K562 (cell line): Measurements from ENCODE around the gene SEMA3G. TPM values are rescaled to one million over a fixed set of nuclear protein-coding genes. Genes with fewer than 3 reads are reported as not detected.

Experiments
- ATAC-seq: fragments of 200-7000 bp; cut with Tn5 transposase; 3 replicates; pipeline ENCODE4 v1.9.1; 2020; ENCODE audit warnings: moderate library complexity
- BruUV-seq: library from RNA; stranded (reverse); fragments of 400-500 nt; replicated peaks from 2 replicates; lab custom pipeline; 2021; lab: Mats Ljungman, UMichigan
- CTCF ChIA-PET: fragments of 300-600 bp; formaldehyde crosslinking; extraction: SDS; loops from one replicate; lab custom pipeline; 2021; ENCODE audit warnings: low intra/inter-chr PET ratio; lab: Yijun Ruan, JAX
- POLR2A ChIA-PET: fragments of 300-600, 350-650 bp; sonication (Branson Sonifier 250); formaldehyde crosslinking; extraction: SDS; loops from one replicate; lab custom pipeline; 2021; ENCODE audit warnings: antibody characterized with exemption, inconsistent platforms; lab: Yijun Ruan, JAX
- DNase-seq, 4 experiments: peaks; one replicate each; pipeline versions ENCODE4 v3.0.0 to v3.0.0-alpha.2; 2011 to 2018; ENCODE audit warnings: low spot score in 3 of 4, mixed read lengths in 3 of 4; ENCODE audit errors: extremely low read depth in 1 of 4
- FAIRE-seq: peaks from 2 replicates; lab custom pipeline; 2011; peaks lifted over from hg19 to GRCh38; lab: Jason Lieb, UNC
- H2AFZ ChIP-seq: 2 replicates; pipeline ENCODE4 v1.6.0; 2011; ENCODE audit warnings: low read depth, low read length, control low read depth, inconsistent platforms
- H3K27ac ChIP-seq: fragments of 200-600 bp; 3 replicates; pipeline ENCODE4 v1.8.0; 2011; ENCODE audit warnings: low read depth, mild to moderate bottlenecking, control low read depth, inconsistent platforms, low read length, moderate library complexity, mixed read lengths; ENCODE audit errors: extremely low read depth
- H3K27me3 ChIP-seq, 2 experiments: fragments of 300-600 bp in 1 of 2; 2 replicates in 1 of 2; 3 replicates in 1 of 2; pipeline versions ENCODE4 v1.6.0 to v1.8.0; 2011; ENCODE audit warnings: inconsistent platforms in 2 of 2, low read length in 2 of 2, mild to moderate bottlenecking in 1 of 2, mixed read lengths in 1 of 2, moderate library complexity in 1 of 2; ENCODE audit not compliant: control insufficient read depth in 2 of 2, insufficient read depth in 2 of 2
- H3K36me3 ChIP-seq: fragments of 300-600 bp; 3 replicates; pipeline ENCODE4 v1.8.0; 2011; ENCODE audit warnings: mild to moderate bottlenecking, low read length, inconsistent platforms; ENCODE audit not compliant: control insufficient read depth, insufficient read depth
- H3K4me1 ChIP-seq, 2 experiments: fragments of 200-600 bp in 1 of 2; replicated peaks in 1 of 2; 2 replicates in 1 of 2; 3 replicates in 1 of 2; pipeline versions ENCODE4 v1.5.1 to v1.8.0; 2011; ENCODE audit warnings: inconsistent platforms in 2 of 2, low read length in 2 of 2, mild to moderate bottlenecking in 1 of 2, mixed read lengths in 1 of 2, moderate library complexity in 1 of 2; ENCODE audit not compliant: control insufficient read depth in 2 of 2, insufficient read depth in 2 of 2
- H3K4me2 ChIP-seq: 2 replicates; pipeline ENCODE4 v1.6.1; 2011; ENCODE audit warnings: low read length, control low read depth, inconsistent platforms, mixed read lengths; ENCODE audit not compliant: insufficient read depth
- H3K4me3 ChIP-seq: fragments of 200-600 bp; sonication (generic), shearing (Covaris generic); 2 replicates; pipeline ENCODE4 v1.5.1; 2016; ENCODE audit warnings: control low read depth, inconsistent platforms
- H3K79me2 ChIP-seq: fragments of 200-600 bp; 3 replicates; pipeline ENCODE4 v1.8.0; 2011; ENCODE audit warnings: low read length, inconsistent platforms; ENCODE audit not compliant: control insufficient read depth, insufficient read depth
- H3K9ac ChIP-seq, 2 experiments: 2 replicates each; pipeline versions ENCODE4 v1.6.0 to v1.6.1; 2011; ENCODE audit warnings: low read depth in 2 of 2, low read length in 2 of 2, control low read depth in 1 of 2, inconsistent platforms in 1 of 2, mild to moderate bottlenecking in 1 of 2, mixed read lengths in 1 of 2; ENCODE audit not compliant: insufficient read depth in 1 of 2
- H3K9me1 ChIP-seq: one replicate; pipeline ENCODE4 v1.6.0; 2011; ENCODE audit warnings: inconsistent platforms, mild to moderate bottlenecking, low read length, moderate library complexity; ENCODE audit not compliant: control insufficient read depth, insufficient read depth
- H3K9me3 ChIP-seq: replicated peaks from 2 replicates; pipeline ENCODE4 v1.5.1; 2011; ENCODE audit warnings: low read depth, low read length, inconsistent platforms; ENCODE audit not compliant: control insufficient read depth, insufficient read depth
- H4K20me1 ChIP-seq: replicated peaks from 2 replicates; pipeline ENCODE4 v1.6.1; 2011; ENCODE audit warnings: low read length, inconsistent platforms, mixed read lengths; ENCODE audit not compliant: control insufficient read depth, insufficient read depth
- ATF1 ChIP-seq, 2 experiments: fragments of 450-650 bp in 1 of 2; IDR thresholded peaks; 2 replicates each; pipeline ENCODE4 v1.6.1; 2016; ENCODE audit warnings: missing compliant biosample characterization in 1 of 2, missing genetic modification characterization in 1 of 2
- BRCA1 ChIP-seq, 2 experiments: fragments of 450-650 bp in 1 of 2; sonication (generic) in 1 of 2; formaldehyde crosslinking in 1 of 2; IDR thresholded peaks; 2 replicates each; pipeline versions ENCODE4 v1.5.0 to v1.6.1; 2017 to 2020; ENCODE audit warnings: mild to moderate bottlenecking in 1 of 2, missing genetic modification reagents in 1 of 2
- MIER1 ChIP-seq: fragments of 450-650 bp; IDR thresholded peaks from 2 replicates; pipeline ENCODE4 v1.6.1; 2016; ENCODE audit warnings: antibody characterized with exemption, mild to moderate bottlenecking, low read depth
- NFIX ChIP-seq: fragments of 250-450 bp; sonication (Bioruptor Pico); IDR thresholded peaks from 2 replicates; pipeline ENCODE4 v1.4.0; 2020; ENCODE audit warnings: low read depth, mild to moderate bottlenecking, moderate library complexity
- RBFOX2 ChIP-seq: fragments of 200-400 bp; formaldehyde crosslinking; IDR thresholded peaks from 2 replicates; pipeline ENCODE4 v1.6.1; 2017; ENCODE audit warnings: low read depth, mild to moderate bottlenecking, low read length, moderate library complexity
- RHOXF2B ChIP-seq: fragments of 250-450 bp; sonication (Bioruptor Pico); conservative IDR thresholded peaks from 2 replicates; pipeline ENCODE4 v1.5.1; 2021
- ZKSCAN3 ChIP-seq: fragments of 250-450 bp; sonication (Bioruptor Pico); IDR thresholded peaks from 2 replicates; pipeline ENCODE4 v1.4.0; 2020
- ZNF143 ChIP-seq: sonication (generic); formaldehyde crosslinking; IDR thresholded peaks from 2 replicates; pipeline ENCODE4 v1.9.0; 2022; ENCODE audit warnings: mild to moderate bottlenecking, missing genetic modification reagents
- ZNF316 ChIP-seq: fragments of 450-650 bp; IDR thresholded peaks from 2 replicates; pipeline ENCODE4 v1.6.1; 2016
- WGBS: fragments of 100-300 bp; shearing (Covaris generic); methylation state at CpG from one replicate; pipeline ENCODE4 v1.1.6; 2016; ENCODE audit warnings: low coverage, mixed read lengths; ENCODE audit not compliant: insufficient coverage; ENCODE audit errors: missing lambda C conversion rate; 5-methylcytosine and 5-hydroxymethylcytosine counted together
- in situ Hi-C: fragments of 300-500 bp; cut with MboI; formaldehyde crosslinking; loops from 4 replicates; pipeline ENCODE4 v1.15.0; 2018; ENCODE audit warnings: inconsistent platforms, mixed read lengths
- intact Hi-C: fragments of 100-400 bp; cut with micrococcal nuclease; formaldehyde crosslinking; loops from 2 replicates; pipeline ENCODE4 v1.14.2; 2022
- polyA plus RNA-seq, 8 experiments: library from polyadenylated mRNA; depleted of rRNA in 4 of 8; stranded (reverse) in 5 of 8; unstranded in 3 of 8; fragments of >200 nt; fragmentation: Nextera tagmentation in 2 of 8; fragmentation: Illumina TruSeq in 1 of 8; extraction: Ambion mirVana in 2 of 8; extraction: Trizol in 1 of 8; gene quantifications; 2 replicates each; pipeline versions ENCODE4 v1.2.1 to v1.2.3, GENCODE V29; 2011 to 2014; ENCODE audit warnings: inconsistent platforms in 1 of 8, missing spikeins in 1 of 8
- total RNA-seq, 7 experiments: library from RNA; depleted of rRNA in 6 of 7; stranded (reverse); fragments of >200 nt in 6 of 7; fragmentation: Illumina TruSeq in 2 of 7; extraction: Trizol in 2 of 7; gene quantifications; 2 replicates each; pipeline versions ENCODE4 v1.2.1 to v1.2.3, GENCODE V29; 2011 to 2021; ENCODE audit warnings: low replicate concordance in 1 of 7
- TF ChIP-seq, protein P1 (sequence below): sonication (generic); formaldehyde crosslinking; IDR thresholded peaks from 2 replicates; pipeline ENCODE4 v1.9.0; 2022; ENCODE audit warnings: mild to moderate bottlenecking, missing genetic modification reagents
- TF ChIP-seq, protein P2 (sequence below): fragments of 450-650 bp; formaldehyde crosslinking; IDR thresholded peaks from 2 replicates; pipeline ENCODE4 v1.4.0; 2020; ENCODE audit warnings: mild to moderate bottlenecking
- TF ChIP-seq, protein P3 (sequence below): sonication (generic); formaldehyde crosslinking; IDR thresholded peaks from 2 replicates; pipeline ENCODE4 v1.8.0; 2023; ENCODE audit warnings: mild to moderate bottlenecking, missing genetic modification reagents
- TF ChIP-seq, protein P4 (sequence below): fragments of 250-450 bp; sonication (Bioruptor Pico); IDR thresholded peaks from 2 replicates; pipeline ENCODE4 v1.4.0; 2020
- TF ChIP-seq, protein P5 (sequence below): fragments of 250-450 bp; sonication (Bioruptor Pico); IDR thresholded peaks from 2 replicates; pipeline ENCODE4 v1.8.0; 2021; ENCODE audit warnings: moderate library complexity, mild to moderate bottlenecking, inconsistent platforms

SEMA3G gene
- total and polyA plus RNA-seq, 9 of the 15 experiments (the other 6 are each of a cell fraction or from before 2014, with no cell fraction given) = 0.04 to 0.07 (median 0.05) TPM; not detected in 6

DNA sequence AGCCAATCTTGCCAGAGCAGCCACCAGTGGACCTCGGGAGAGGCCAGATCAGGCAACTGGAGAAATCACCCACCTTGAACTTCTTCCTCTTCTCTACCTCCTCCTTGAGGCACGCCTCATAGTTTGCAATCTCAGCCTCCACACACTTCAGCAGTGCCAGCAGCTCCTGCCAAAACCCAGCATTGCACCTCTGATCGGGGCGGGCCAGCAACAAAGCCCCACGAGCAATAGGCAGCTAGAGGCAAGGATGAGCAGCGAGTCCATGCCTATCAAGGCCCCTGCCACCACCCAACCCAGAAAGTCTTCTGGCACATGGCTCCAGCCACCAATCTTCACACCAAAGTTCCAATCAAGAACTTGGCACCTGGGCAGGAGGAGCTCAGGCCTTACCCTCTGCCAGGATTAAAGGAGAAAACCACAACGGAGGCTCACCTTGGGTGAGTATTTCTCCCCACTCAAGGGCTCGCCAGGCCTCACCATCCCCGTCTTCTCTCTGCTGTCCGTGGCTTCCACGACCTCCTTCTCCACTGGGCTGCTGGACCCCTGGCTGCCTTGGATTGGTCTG lies 42.1 kb downstream of the SEMA3G start:
- BruUV-seq = no TSS peak
- no peak overlapping the region for H3K27ac ChIP-seq
- H4K20me1 ChIP-seq = no peaks in the 10 kb centered on the region
- no peak for DNase-seq
- H3K27me3 ChIP-seq = no peaks in the 10 kb centered on the region
- intact Hi-C loops (no loop called here), in situ Hi-C loops (no loop called here)
- ATAC-seq = no peak
- ChIA-PET POLR2A (no interaction called here), CTCF (no interaction called here)
- H2AFZ ChIP-seq = no peak overlapping the region
- H3K36me3 ChIP-seq = peaks cover 66% of the 10 kb centered on the region; the same call in 2 of the 3 replicates
- no peak overlapping the region for H3K9ac ChIP-seq
- peaks cover 7 to 27% of the 10 kb centered on the region in 2 experiments; a peak in 4 of 5 replicates for H3K4me1 ChIP-seq
- H3K79me2 ChIP-seq = 0 out of 3 replicates have a peak, but pooled peaks cover 2% of the 10 kb centered on the region
- H3K9me1 ChIP-seq = peaks cover 3% of the 10 kb centered on the region
- H3K4me2 ChIP-seq = no peak overlapping the region
- H3K4me3 ChIP-seq = no peak overlapping the region
- FAIRE-seq = no peak
- WGBS = 98% methylated on average over 8 of the region's 11 CpGs
- no peaks in the 10 kb centered on the region for H3K9me3 ChIP-seq
- TF ChIP-seq BRCA1 (IDR thresholded peaks at IDR 0.05) (no peak), BRCA1 (CRISPR knock-in tag; IDR thresholded peaks at IDR 0.05) (no peak), ATF1 (CRISPR knock-in tag; IDR thresholded peaks at IDR 0.05) (no peak), ATF1 (tag; IDR thresholded peaks at IDR 0.05) (no peak), ZKSCAN3 (CRISPR knock-in tag) (no peak), ZNF143 (CRISPR knock-in tag) (no peak), RHOXF2B (CRISPR knock-in tag) (no peak), ZNF316 (no peak), MIER1 (no peak), NFIX (no peak), RBFOX2 (no peak)
- TF ChIP-seq, protein P1, sequence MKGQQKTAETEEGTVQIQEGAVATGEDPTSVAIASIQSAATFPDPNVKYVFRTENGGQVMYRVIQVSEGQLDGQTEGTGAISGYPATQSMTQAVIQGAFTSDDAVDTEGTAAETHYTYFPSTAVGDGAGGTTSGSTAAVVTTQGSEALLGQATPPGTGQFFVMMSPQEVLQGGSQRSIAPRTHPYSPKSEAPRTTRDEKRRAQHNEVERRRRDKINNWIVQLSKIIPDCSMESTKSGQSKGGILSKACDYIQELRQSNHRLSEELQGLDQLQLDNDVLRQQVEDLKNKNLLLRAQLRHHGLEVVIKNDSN = no peak
- TF ChIP-seq, protein P2, sequence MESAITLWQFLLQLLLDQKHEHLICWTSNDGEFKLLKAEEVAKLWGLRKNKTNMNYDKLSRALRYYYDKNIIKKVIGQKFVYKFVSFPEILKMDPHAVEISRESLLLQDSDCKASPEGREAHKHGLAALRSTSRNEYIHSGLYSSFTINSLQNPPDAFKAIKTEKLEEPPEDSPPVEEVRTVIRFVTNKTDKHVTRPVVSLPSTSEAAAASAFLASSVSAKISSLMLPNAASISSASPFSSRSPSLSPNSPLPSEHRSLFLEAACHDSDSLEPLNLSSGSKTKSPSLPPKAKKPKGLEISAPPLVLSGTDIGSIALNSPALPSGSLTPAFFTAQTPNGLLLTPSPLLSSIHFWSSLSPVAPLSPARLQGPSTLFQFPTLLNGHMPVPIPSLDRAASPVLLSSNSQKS (CRISPR knock-in tag) = no peak
- TF ChIP-seq, protein P3, sequence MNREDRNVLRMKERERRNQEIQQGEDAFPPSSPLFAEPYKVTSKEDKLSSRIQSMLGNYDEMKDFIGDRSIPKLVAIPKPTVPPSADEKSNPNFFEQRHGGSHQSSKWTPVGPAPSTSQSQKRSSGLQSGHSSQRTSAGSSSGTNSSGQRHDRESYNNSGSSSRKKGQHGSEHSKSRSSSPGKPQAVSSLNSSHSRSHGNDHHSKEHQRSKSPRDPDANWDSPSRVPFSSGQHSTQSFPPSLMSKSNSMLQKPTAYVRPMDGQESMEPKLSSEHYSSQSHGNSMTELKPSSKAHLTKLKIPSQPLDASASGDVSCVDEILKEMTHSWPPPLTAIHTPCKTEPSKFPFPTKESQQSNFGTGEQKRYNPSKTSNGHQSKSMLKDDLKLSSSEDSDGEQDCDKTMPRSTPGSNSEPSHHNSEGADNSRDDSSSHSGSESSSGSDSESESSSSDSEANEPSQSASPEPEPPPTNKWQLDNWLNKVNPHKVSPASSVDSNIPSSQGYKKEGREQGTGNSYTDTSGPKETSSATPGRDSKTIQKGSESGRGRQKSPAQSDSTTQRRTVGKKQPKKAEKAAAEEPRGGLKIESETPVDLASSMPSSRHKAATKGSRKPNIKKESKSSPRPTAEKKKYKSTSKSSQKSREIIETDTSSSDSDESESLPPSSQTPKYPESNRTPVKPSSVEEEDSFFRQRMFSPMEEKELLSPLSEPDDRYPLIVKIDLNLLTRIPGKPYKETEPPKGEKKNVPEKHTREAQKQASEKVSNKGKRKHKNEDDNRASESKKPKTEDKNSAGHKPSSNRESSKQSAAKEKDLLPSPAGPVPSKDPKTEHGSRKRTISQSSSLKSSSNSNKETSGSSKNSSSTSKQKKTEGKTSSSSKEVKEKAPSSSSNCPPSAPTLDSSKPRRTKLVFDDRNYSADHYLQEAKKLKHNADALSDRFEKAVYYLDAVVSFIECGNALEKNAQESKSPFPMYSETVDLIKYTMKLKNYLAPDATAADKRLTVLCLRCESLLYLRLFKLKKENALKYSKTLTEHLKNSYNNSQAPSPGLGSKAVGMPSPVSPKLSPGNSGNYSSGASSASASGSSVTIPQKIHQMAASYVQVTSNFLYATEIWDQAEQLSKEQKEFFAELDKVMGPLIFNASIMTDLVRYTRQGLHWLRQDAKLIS (CRISPR knock-in tag) = no peak
- TF ChIP-seq, protein P4, sequence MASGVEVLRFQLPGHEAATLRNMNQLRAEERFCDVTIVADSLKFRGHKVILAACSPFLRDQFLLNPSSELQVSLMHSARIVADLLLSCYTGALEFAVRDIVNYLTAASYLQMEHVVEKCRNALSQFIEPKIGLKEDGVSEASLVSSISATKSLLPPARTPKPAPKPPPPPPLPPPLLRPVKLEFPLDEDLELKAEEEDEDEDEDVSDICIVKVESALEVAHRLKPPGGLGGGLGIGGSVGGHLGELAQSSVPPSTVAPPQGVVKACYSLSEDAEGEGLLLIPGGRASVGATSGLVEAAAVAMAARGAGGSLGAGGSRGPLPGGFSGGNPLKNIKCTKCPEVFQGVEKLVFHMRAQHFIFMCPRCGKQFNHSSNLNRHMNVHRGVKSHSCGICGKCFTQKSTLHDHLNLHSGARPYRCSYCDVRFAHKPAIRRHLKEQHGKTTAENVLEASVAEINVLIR (CRISPR knock-in tag) = no peak
- TF ChIP-seq, protein P5, sequence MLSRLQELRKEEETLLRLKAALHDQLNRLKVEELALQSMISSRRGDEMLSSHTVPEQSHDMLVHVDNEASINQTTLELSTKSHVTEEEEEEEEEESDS (CRISPR knock-in tag) = no peak
